Caki2 (cell line): Measurements from ENCODE around the gene ZKSCAN4. TPM values are rescaled to one million over a fixed set of nuclear protein-coding genes. Genes with fewer than 3 reads are reported as not detected.

ENCODE experiments used
- DNase-seq: peaks from one replicate; pipeline ENCODE4 v3.0.0-alpha.2; 2015; ENCODE audit warnings: low read depth
- in situ Hi-C: cut with HindIII; loops from 2 replicates; pipeline ENCODE4 v1.10.0; 2016; ENCODE audit warnings: low sequenced_read_pairs, low pct_unique_long_range_greater_than_20kb, mixed read lengths
- total RNA-seq: library from RNA; depleted of rRNA; stranded (reverse); fragments of >200 nt; shearing (Covaris generic); gene quantifications from 2 replicates; pipeline ENCODE4 v1.2.3, GENCODE V29; 2014; ENCODE audit warnings: low replicate concordance; rRNA removed

ZKSCAN4 gene
- 6.6 and 16.9 TPM in 2 replicates for total RNA-seq

GRCh38 chr6:28252009-28252975, at the start of gene ZKSCAN4:
Gene ZKSCAN4, minus strand, starts transcription at chr6:28252269. Its CDS starts 289 bp downstream, at chr6:28251980.
- in situ Hi-C loops = no loop called here
- DNase-seq = peak; percentile 78

- DNase-seq = no peak
- in situ Hi-C loops = no loop called here
Measured at GRCh38 chr6:28296520-28297060, 44.5 kb upstream of the ZKSCAN4 start.

- in situ Hi-C loops = no loop called here
- DNase-seq = no peak
Measured at GRCh38 chr6:28295326-28295725, 43.3 kb upstream of the ZKSCAN4 start.

- in situ Hi-C loops = no loop called here
- DNase-seq = no peak
Measured at GRCh38 chr6:28291573-28291972, 39.5 kb upstream of the ZKSCAN4 start.

- in situ Hi-C loops = no loop called here
Measured at GRCh38 chr6:28282926-28283325, 30.9 kb upstream of the ZKSCAN4 start.

GRCh38 chr6:28281288-28282064, 29.4 kb upstream of the ZKSCAN4 start, which contains the start of gene PGBD1:
Gene PGBD1, plus strand, starts transcription at chr6:28281572. Its CDS starts 2,242 bp downstream, at chr6:28283814.
- DNase-seq = no peak

More at GRCh38 chr6:28282926-28283325, 30.9 kb upstream of the ZKSCAN4 start:
- DNase-seq = no peak

GRCh38 chr6:28280595-28281287, 28.7 kb upstream of the ZKSCAN4 start:
- in situ Hi-C loops = no loop called here
- no peak for DNase-seq

More at GRCh38 chr6:28281288-28282064, 29.4 kb upstream of the ZKSCAN4 start, which contains the start of gene PGBD1:
- in situ Hi-C loops = no loop called here

- DNase-seq = no peak
- in situ Hi-C loops = no loop called here
Measured at GRCh38 chr6:28277746-28278145, 25.7 kb upstream of the ZKSCAN4 start.

- in situ Hi-C loops = no loop called here
- DNase-seq = no peak
Measured at GRCh38 chr6:28274888-28275287, 22.8 kb upstream of the ZKSCAN4 start.

GRCh38 chr6:28269492-28269891, 17.4 kb upstream of the ZKSCAN4 start:
- in situ Hi-C loops = no loop called here
- DNase-seq = peak; percentile 47

GRCh38 chr6:28267695-28268059, 15.6 kb upstream of the ZKSCAN4 start:
- DNase-seq = no peak
- in situ Hi-C loops = no loop called here

GRCh38 chr6:28266962-28267694, 15.1 kb upstream of the ZKSCAN4 start, which contains the start of gene ZSCAN26:
Gene ZSCAN26, plus strand, starts transcription at chr6:28267143. Its CDS starts 4,777 bp downstream, at chr6:28271920.
- in situ Hi-C loops = no loop called here
- peak; percentile 91 for DNase-seq

GRCh38 chr6:28266563-28266961, 14.5 kb upstream of the ZKSCAN4 start:
- in situ Hi-C loops = no loop called here
- DNase-seq = no peak

- no peak for DNase-seq
- in situ Hi-C loops = no loop called here
Measured at GRCh38 chr6:28264834-28265401, 12.8 kb upstream of the ZKSCAN4 start.

GRCh38 chr6:28263922-28264321, 11.9 kb upstream of the ZKSCAN4 start:
- no peak for DNase-seq
- in situ Hi-C loops = no loop called here

- DNase-seq = no peak
- in situ Hi-C loops = no loop called here
Measured at GRCh38 chr6:28258877-28259777, 7.1 kb upstream of the ZKSCAN4 start, which contains the start of gene NKAPL. Gene NKAPL, plus strand, starts transcription at chr6:28259297. Its CDS starts 75 bp downstream, at chr6:28259372.
